Endothelial cell of umbilical vein (primary cell): ENCODE results near the gene NME5. TPM values are rescaled to one million over a fixed set of nuclear protein-coding genes. Genes with fewer than 3 reads are reported as not detected.

Source experiments
- BruUV-seq: library from RNA; stranded (reverse); fragments of 400-500 nt; replicated peaks from 2 replicates; lab custom pipeline; 2021; lab: Mats Ljungman, UMichigan
- CTCF ChIA-PET: fragments of 300-600, 350-600 bp; sonication (Branson Sonifier 250); formaldehyde crosslinking; loops from one replicate; lab custom pipeline; 2021; ENCODE audit warnings: antibody characterized with exemption, inconsistent platforms; lab: Charles Lee
- POLR2A ChIA-PET: fragments of 300-600, 350-600 bp; sonication (Branson Sonifier 250); formaldehyde crosslinking; loops from one replicate; lab custom pipeline; 2021; ENCODE audit warnings: antibody characterized with exemption, inconsistent platforms; lab: Charles Lee
- DNase-seq: peaks from one replicate; pipeline ENCODE4 v3.0.0-alpha.2; 2011; ENCODE audit warnings: low read depth, low spot score
- FAIRE-seq: peaks from 2 replicates; lab custom pipeline; 2011; peaks lifted over from hg19 to GRCh38; lab: Jason Lieb, UNC
- H2AFZ ChIP-seq: 2 replicates; pipeline ENCODE4 v1.6.0; 2012; ENCODE audit warnings: low read depth, low read length, control low read depth, inconsistent platforms
- H3K27ac ChIP-seq: 2 replicates; pipeline ENCODE4 v1.5.1; 2011; ENCODE audit warnings: low read depth, mild to moderate bottlenecking, control low read depth, low read length, moderate library complexity; ENCODE audit not compliant: insufficient read depth
- H3K27me3 ChIP-seq, 2 experiments: 2 replicates each; pipeline versions ENCODE4 v1.6.0 to v1.6.1; 2011; ENCODE audit warnings: low read length in 2 of 2, mixed read lengths in 1 of 2; ENCODE audit not compliant: control insufficient read depth in 2 of 2, insufficient read depth in 2 of 2
- H3K36me3 ChIP-seq, 2 experiments: 2 replicates in 1 of 2; 3 replicates in 1 of 2; pipeline ENCODE4 v1.5.1; 2011; ENCODE audit warnings: low read length in 2 of 2, mild to moderate bottlenecking in 1 of 2, moderate library complexity in 1 of 2; ENCODE audit not compliant: control insufficient read depth in 2 of 2, insufficient read depth in 2 of 2; ENCODE audit errors: extremely low read depth in 1 of 2
- H3K4me1 ChIP-seq: 3 replicates; pipeline ENCODE4 v1.5.1; 2011; ENCODE audit warnings: mild to moderate bottlenecking, low read length; ENCODE audit not compliant: control insufficient read depth, insufficient read depth; ENCODE audit errors: extremely low read depth
- H3K4me2 ChIP-seq: 2 replicates; pipeline ENCODE4 v1.6.1; 2011; ENCODE audit warnings: low read length, control low read depth, mixed read lengths; ENCODE audit not compliant: insufficient read depth
- H3K4me3 ChIP-seq, 3 experiments: fragments of 200-600 bp in 1 of 3; sonication (generic), shearing (Covaris generic) in 1 of 3; replicated peaks in 1 of 3; 2 replicates each; pipeline ENCODE4 v1.5.1; 2011 to 2016; ENCODE audit warnings: control low read depth in 3 of 3, low read length in 3 of 3, mild to moderate bottlenecking in 2 of 3, inconsistent platforms in 1 of 3, low read depth in 1 of 3, moderate library complexity in 1 of 3; ENCODE audit not compliant: insufficient read depth in 1 of 3
- H3K79me2 ChIP-seq: 2 replicates; pipeline ENCODE4 v1.6.0; 2012; ENCODE audit warnings: low read length, inconsistent platforms; ENCODE audit not compliant: control insufficient read depth, insufficient read depth
- H3K9ac ChIP-seq: replicated peaks from 2 replicates; pipeline ENCODE3; 2011; ENCODE audit warnings: low read length, control low read depth; ENCODE audit not compliant: insufficient read depth; ENCODE audit errors: extremely low read depth
- H3K9me1 ChIP-seq: replicated peaks from 3 replicates; pipeline ENCODE4 v1.6.0; 2011; ENCODE audit warnings: mild to moderate bottlenecking, low read length; ENCODE audit not compliant: control insufficient read depth, insufficient read depth; ENCODE audit errors: extremely low read depth
- H3K9me3 ChIP-seq: replicated peaks from 2 replicates; pipeline ENCODE4 v1.5.1; 2012; ENCODE audit warnings: low read length, inconsistent platforms; ENCODE audit not compliant: control insufficient read depth, insufficient read depth
- H4K20me1 ChIP-seq: replicated peaks from 2 replicates; pipeline ENCODE3; 2011; ENCODE audit warnings: mild to moderate bottlenecking, low read length; ENCODE audit not compliant: control insufficient read depth, insufficient read depth; ENCODE audit errors: extremely low read depth
- CTCF ChIP-seq, 2 donors: IDR thresholded peaks; 1 replicate in 1 of 2; 2 replicates in 1 of 2; pipeline ENCODE4 v1.5.1; 2011; ENCODE audit warnings: low read length in 2 of 2, mild to moderate bottlenecking in 2 of 2, moderate library complexity in 2 of 2, control low read depth in 1 of 2, inconsistent platforms in 1 of 2, low read depth in 1 of 2; ENCODE audit not compliant: insufficient read depth in 1 of 2; ENCODE audit errors: extremely low read depth in 1 of 2
- GATA2 ChIP-seq: IDR thresholded peaks from 2 replicates; pipeline ENCODE4 v1.7.0; 2011; ENCODE audit warnings: low read depth, mild to moderate bottlenecking, moderate library complexity, mixed read lengths, low read length; ENCODE audit not compliant: insufficient read length, insufficient read depth
- JUN ChIP-seq: IDR thresholded peaks from 2 replicates; pipeline ENCODE4 v1.6.1; 2011; ENCODE audit warnings: borderline replicate concordance, low read depth; ENCODE audit not compliant: insufficient read length, insufficient read depth
- MYC ChIP-seq: IDR thresholded peaks from one replicate; pipeline ENCODE4 v1.6.1; 2011; ENCODE audit warnings: mild to moderate bottlenecking, low read depth, low read length
- POLR2A ChIP-seq: IDR thresholded peaks from 2 replicates; pipeline ENCODE4 v1.6.1; 2012; ENCODE audit warnings: low read depth, mild to moderate bottlenecking, control low read depth, low read length
- POLR2AphosphoS5 ChIP-seq: IDR thresholded peaks from 2 replicates; pipeline ENCODE4 v1.6.1; 2012; ENCODE audit warnings: low read depth, mild to moderate bottlenecking, control low read depth, low read length, moderate library complexity; ENCODE audit not compliant: insufficient read depth
- dilution Hi-C: fragments of 300-500 bp; cut with MboI; formaldehyde crosslinking; loops from one replicate; pipeline ENCODE4 v1.15.0; 2019; ENCODE audit warnings: low sequenced_read_pairs; ENCODE audit not compliant: extremely low pct_ligation_motif_present
- intact Hi-C: fragments of 100-400 bp; cut with micrococcal nuclease; formaldehyde crosslinking; loops from one replicate; pipeline ENCODE4 v1.10.0; 2022
- polyA plus RNA-seq, 4 experiments: library from polyadenylated mRNA; depleted of rRNA in 3 of 4; stranded (reverse) in 3 of 4; unstranded in 1 of 4; fragments of >200 nt; gene quantifications; 2 replicates each; pipeline versions ENCODE4 v1.2.1 to v1.2.3, GENCODE V29; 2011 to 2012; ENCODE audit warnings: missing spikeins in 1 of 4
- total RNA-seq: library from RNA; stranded (reverse); gene quantifications from 2 replicates; pipeline ENCODE4 v1.2.3, GENCODE V29; 2021
- TF ChIP-seq, protein P1 (sequence below): IDR thresholded peaks from 2 replicates; pipeline ENCODE4 v1.6.1; 2011; ENCODE audit not compliant: insufficient read depth, insufficient read length

NME5 gene
- total and polyA plus RNA-seq, 2 donors (not counting 3 experiments of a cell fraction or from before 2014, with no cell fraction given) = 0.11 to 1.5 TPM

GRCh38 chr5:138140268-138140667 is 1.0 kb upstream of the NME5 start:
- Histone ChIP-seq H3K9me1 (no peaks in the 10 kb centered on the region), H3K79me2 (no peaks in the 10 kb centered on the region), H3K9me3 (no peaks in the 10 kb centered on the region), H2AFZ (no peak overlapping the region), H3K4me3 (no peak overlapping the region), H3K4me1 (peaks cover 5% of the 10 kb centered on the region), H4K20me1 (no peaks in the 10 kb centered on the region), H3K27me3 (no peaks in the 10 kb centered on the region), H3K36me3 (no peaks in the 10 kb centered on the region), H3K9ac (no peak overlapping the region), H3K27ac (no peak overlapping the region), H3K4me2 (no peak overlapping the region)
- POLR2A ChIA-PET = no interaction called here
- FAIRE-seq = no peak
- no TSS peak for BruUV-seq
- intact Hi-C loops (no loop called here), dilution Hi-C loops (no loop called here)
- TF ChIP-seq POLR2AphosphoS5 = no peak
- no peak for TF ChIP-seq CTCF (IDR thresholded peaks at IDR 0.05; ENCODE audit: extremely low read depth in 1 of 2, insufficient read depth in 1 of 2, low read depth in 1 of 2, low read length in 2 of 2)
- no peak for TF ChIP-seq JUN
- TF ChIP-seq GATA2 = no peak
- no peak for TF ChIP-seq POLR2A
- TF ChIP-seq, protein P1, sequence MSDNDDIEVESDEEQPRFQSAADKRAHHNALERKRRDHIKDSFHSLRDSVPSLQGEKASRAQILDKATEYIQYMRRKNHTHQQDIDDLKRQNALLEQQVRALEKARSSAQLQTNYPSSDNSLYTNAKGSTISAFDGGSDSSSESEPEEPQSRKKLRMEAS = no peak
- TF ChIP-seq MYC = no peak
- no peak for DNase-seq
- CTCF ChIA-PET = interaction anchor here (1.6 to 2.1 kb wide), 2 partner anchors 71 to 104 kb away, joined by 4 to 6 read pairs; no protein-coding TSS in a partner anchor
